Measurements from ENCODE around the gene RPS6KA6.

The RPS6KA6 gene

DNA sequence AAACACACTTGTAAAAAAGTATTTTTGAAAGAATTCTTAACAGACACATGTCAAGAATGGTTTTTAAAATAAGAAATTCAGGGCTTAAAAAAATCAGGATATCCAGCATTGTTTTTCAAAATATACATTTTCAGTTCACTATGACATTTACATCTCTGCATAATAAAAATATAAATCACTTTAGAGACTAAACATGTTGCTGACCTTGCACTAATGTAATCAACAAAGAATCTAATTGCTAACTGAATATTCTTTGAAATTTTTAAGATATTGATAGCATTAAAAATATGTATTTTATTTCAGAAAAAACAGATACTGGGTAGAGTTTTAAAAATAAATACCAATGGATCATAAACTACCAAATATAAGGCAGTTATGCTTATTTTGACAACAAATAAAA lies 26.4 kb downstream of the RPS6KA6 start:
- no peak for DNase-seq

- DNase-seq: no peak
Measured at GRCh38 chrX:84160736-84161135, 27.3 kb downstream of the RPS6KA6 start.

- DNase-seq: no peak
Measured at GRCh38 chrX:84156821-84157220, 31.2 kb downstream of the RPS6KA6 start.

DNA sequence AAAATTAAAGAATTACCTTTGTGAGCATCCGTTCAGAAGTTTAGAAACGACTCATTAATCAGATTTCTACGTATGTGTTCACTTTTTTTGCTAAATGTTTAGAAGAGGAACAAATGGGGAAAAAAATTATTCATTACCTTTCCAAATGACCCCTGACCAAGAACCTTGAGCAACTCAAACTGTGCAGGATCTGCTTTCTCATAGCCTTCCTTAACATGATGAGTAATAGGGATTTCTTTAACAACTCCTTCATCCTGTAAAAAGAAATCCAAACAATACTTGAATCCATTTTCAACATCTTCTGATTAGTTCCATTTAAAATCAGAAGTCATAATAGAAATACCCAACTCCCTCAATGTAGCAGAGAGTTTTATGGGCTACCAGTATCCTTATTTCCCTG lies 32.1 kb downstream of the RPS6KA6 start:
- DNase-seq: no peak

DNA sequence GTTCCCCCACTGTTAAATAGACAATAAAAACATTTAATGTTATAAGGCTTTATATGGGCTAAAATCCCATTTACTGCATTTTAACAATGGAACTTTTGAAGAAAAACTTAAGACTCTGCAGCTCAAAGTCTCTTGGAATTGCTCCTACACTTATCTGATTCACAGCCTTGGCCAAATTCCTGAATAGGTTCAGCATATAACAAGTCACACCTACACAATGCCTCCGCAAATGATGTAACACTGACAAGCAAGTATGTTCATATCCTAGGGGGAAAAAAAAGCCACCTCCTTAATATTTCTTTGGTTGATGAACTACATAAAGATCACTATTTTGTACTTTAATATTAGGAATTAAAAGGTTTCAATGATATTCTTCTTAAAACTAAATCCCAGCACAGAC lies 34.5 kb downstream of the RPS6KA6 start:
- DNase-seq: no peak

GRCh38 chrX:84144991-84145390 lies 43.0 kb downstream of the RPS6KA6 start:
- DNase-seq: no peak

- DNase-seq: no peak
Measured at GRCh38 chrX:84144281-84144680, 43.7 kb downstream of the RPS6KA6 start.

GRCh38 chrX:84133023-84133422 lies 55.0 kb downstream of the RPS6KA6 start:
- no peak for DNase-seq

- DNase-seq: no peak
Measured at GRCh38 chrX:84123585-84123984, 64.4 kb downstream of the RPS6KA6 start.

- DNase-seq: no peak
Measured at GRCh38 chrX:84118769-84119168, 69.2 kb downstream of the RPS6KA6 start.

- no peak for DNase-seq
Measured at GRCh38 chrX:84118315-84118714, 69.7 kb downstream of the RPS6KA6 start.

DNA sequence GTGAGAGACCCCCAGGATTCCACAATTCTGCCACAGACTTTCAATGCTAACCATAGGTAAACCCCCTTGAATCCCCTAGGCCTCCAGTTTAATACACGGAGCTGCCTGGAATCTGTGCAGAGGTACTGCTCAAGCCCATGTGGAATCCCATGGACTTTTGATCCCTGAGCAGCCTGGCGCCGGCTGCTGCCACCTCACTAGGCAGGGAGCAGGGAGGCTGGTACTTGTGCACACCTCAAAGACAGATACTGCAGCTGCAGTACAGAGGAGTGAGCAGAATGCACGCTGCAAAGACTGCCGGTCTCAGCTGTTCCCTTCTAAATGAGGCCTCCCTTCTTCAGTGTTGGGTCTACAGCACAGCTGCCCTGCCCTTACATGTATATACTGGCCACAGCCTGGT lies 79.4 kb downstream of the RPS6KA6 start:
- DNase-seq: no peak

GRCh38 chrX:84099120-84099519 lies 88.9 kb downstream of the RPS6KA6 start:
- no peak for DNase-seq

DNA sequence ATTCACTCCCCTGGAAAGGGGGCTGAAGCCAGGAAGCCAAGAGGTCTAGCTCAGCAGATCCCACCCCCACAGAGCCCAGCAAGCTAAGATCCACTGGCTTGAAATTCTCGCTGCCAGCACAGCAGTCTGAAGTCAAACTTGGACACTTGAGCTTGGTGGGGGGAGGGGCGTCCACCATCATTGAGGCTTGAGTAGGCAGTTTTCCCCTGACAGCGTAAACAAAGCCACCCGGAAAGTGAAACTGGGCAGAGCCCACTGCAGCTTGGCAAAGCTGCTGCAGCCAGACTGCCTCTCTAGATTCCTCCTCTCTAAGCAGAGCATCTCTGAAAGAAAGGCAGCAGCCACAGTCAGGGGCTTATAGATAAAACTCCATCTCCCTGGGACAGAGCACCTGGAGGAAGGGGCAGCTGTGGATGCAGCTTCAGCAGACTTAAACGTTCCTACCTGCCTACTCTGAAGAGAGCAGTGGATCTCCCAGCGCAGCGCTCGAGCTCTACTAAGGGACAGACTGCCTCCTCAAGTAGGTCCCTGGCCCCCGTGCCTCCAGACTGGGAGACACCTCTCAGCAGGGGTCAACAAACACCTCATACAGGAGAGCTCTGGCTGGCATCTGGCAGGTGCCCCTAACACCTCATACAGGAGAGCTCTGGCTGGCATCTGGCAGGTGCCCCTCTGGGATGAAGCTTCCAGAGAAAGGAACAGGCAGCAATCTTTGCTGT lies 108.4 kb downstream of the RPS6KA6 start:
- peak; percentile 2 for DNase-seq

DNA sequence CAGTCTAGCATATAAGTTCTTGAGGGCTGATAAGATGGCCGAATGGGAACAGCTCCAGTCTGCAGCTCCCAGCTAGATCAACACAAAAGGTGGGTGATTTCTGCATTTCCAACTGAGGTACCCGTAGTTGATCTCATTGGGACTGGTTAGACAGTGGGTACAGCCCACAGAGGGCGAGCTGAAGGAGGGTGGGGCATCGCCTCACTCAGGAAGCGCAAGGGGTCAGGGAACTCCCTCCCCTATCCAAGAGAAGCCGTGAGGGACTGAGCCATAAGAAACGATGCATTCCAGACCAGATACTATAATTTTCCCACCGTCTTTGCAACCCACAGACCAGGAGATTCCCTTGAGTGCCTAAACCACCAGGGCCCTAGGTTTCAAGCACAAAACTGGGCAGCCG lies 109.0 kb downstream of the RPS6KA6 start:
- no peak for DNase-seq

DNA sequence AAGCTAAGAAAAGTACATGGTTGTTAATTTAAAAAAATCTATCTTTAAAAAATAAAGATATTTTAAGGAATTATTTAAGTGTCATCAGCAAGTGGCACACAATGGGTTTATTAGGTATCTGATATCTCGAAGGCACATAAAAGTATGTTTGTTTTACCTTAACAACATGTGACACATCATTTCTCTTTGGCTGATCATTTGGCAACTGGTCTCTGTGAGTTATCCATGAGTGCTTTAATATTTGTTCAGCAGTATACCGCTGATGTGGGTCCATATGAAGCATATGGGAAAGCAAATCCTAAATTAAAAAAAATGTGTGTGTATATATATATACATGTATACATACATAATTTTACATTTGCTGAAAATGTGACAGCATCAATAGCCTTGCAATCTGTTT lies 123.2 kb downstream of the RPS6KA6 start:
- DNase-seq: no peak

DNA sequence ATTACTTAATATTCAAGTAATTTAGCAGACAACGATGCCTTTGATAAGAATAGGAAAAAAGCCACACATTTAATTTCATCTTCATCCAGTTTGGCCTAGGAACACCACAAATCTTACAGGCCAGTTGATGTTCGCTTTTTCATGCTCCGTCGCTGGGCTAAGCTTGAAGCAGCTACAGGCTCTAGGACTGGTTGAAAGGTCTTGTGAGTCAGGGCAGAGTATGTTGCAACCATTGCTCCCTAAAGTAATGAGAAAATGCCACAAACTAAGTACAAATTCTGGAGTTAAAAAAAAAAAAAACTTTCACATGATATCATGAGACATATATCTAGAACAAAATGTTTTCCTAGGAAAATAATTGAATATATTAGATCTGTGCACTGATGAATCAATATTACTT lies 123.8 kb downstream of the RPS6KA6 start:
- no peak for DNase-seq

DNA sequence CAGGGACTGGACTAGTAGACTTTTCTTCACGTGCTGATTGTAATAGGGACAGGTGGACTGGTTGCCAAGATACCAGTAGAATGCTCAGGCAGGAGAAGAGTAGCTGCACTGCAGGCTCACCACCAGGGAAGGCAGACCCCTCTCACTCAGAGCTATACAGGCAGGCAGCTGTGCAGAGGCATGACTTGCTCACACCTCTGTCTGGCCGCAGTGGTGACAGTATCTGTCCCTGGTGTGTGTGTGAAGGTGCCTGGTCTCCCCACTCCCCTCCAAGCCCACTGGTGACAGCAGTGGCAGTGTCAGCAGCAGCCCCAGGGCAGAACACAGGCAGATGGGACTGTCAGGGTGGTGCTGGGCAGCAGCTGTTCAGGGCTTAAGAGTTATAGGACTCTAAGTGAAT lies 140.7 kb downstream of the RPS6KA6 start:
- DNase-seq: no peak

DNA sequence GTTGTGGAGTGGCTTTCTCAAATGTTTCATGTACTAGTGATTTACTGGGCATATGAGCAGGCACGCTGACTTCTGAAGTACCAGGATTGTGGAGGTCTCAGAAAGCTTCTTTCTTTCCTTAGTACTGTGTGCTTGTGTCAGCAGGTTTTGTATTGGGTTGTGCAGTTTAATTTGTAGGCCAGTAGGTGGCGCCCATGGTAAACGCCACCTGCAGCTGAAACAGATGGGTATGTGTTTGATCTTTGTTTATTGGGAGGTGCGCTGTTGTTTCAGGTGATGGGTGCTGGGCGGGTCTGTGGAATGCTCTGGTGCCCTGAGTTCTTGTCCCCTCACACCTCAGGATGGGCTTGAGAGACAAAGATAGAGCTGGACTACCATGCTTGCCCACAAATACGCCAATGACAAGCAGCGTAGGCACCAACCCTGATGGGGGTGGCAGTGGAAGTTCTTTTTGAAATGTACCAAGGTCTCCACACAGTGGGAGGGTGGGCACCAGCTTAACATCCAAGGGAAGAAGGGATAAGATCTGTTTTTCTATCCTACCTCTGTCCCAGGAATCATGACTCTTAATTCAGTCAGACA lies 141.5 kb downstream of the RPS6KA6 start:
- peak; percentile 9 for DNase-seq

DNA sequence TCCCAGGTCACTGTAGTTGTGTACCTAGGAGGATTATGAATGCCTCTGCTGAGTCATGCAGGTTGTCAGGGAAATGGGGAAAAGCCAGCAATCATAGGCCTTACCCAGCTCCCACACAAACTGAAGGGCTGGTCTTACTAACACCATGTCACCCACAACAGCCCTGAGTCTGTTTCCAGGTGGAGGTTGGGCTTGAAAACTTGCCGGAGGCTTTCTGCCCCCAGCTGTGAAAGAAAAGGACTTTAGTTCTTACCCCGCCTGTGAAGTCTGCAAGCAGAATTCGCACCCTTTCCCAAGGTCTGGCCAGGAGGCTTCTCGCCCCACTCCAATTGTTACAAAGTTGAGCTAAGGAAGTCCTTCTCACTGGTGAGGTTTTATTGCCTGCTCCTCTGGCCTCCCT lies 143.9 kb downstream of the RPS6KA6 start:
- no peak for DNase-seq

Data from NCI-H2227 treated with DMSO at 0.1 percent for 48 hours (cell line).